Osteoblast (primary cell): ENCODE results near the gene SLC17A4. TPM values are rescaled to one million over a fixed set of nuclear protein-coding genes. Genes with fewer than 3 reads are reported as not detected.
A peak's percentile ranks its signal among the peaks of the same experiment; 100 is the strongest.

Source experiments
- DNase-seq: peaks from one replicate; pipeline ENCODE4 v3.0.0; 2011; ENCODE audit warnings: low spot score, mixed read lengths; ENCODE audit not compliant: insufficient read length; ENCODE audit errors: missing footprints
- H2AFZ ChIP-seq: 2 replicates; pipeline ENCODE4 v1.6.0; 2011; ENCODE audit warnings: mild to moderate bottlenecking, low read length
- H3K27ac ChIP-seq: 2 replicates; pipeline ENCODE4 v1.5.1; 2011; ENCODE audit warnings: mild to moderate bottlenecking, low read depth, low read length, moderate library complexity
- H3K27me3 ChIP-seq: 2 replicates; pipeline ENCODE4 v1.6.0; 2012; ENCODE audit warnings: mild to moderate bottlenecking, control low read depth, inconsistent platforms, low read length, moderate library complexity; ENCODE audit not compliant: insufficient read depth
- H3K36me3 ChIP-seq: 2 replicates; pipeline ENCODE4 v1.5.1; 2011; ENCODE audit warnings: mild to moderate bottlenecking, low read length, control low read depth, moderate library complexity; ENCODE audit not compliant: insufficient read depth
- H3K4me1 ChIP-seq: 2 replicates; pipeline ENCODE4 v1.5.1; 2011; ENCODE audit warnings: mild to moderate bottlenecking, low read length, control low read depth, moderate library complexity; ENCODE audit not compliant: insufficient read depth
- H3K4me2 ChIP-seq: 2 replicates; pipeline ENCODE4 v1.6.0; 2011; ENCODE audit warnings: mild to moderate bottlenecking, low read length; ENCODE audit not compliant: insufficient read depth
- H3K4me3 ChIP-seq: fragments of 200-600 bp; sonication (generic); 3 replicates; pipeline ENCODE4 v1.5.1; 2012; ENCODE audit warnings: mild to moderate bottlenecking, low read length, inconsistent platforms; ENCODE audit not compliant: insufficient read depth
- H3K79me2 ChIP-seq: 2 replicates; pipeline ENCODE4 v1.6.0; 2012; ENCODE audit warnings: mild to moderate bottlenecking, low read length, control low read depth, inconsistent platforms; ENCODE audit not compliant: insufficient read depth
- H3K9me3 ChIP-seq: 2 replicates; pipeline ENCODE4 v1.5.1; 2011; ENCODE audit warnings: low read depth, low read length, control low read depth
- H4K20me1 ChIP-seq: 2 replicates; pipeline ENCODE4 v1.6.0; 2012; ENCODE audit warnings: mild to moderate bottlenecking, low read length, control low read depth; ENCODE audit not compliant: insufficient read depth
- total RNA-seq: library from RNA; depleted of rRNA; stranded (reverse); fragments of >200 nt; gene quantifications from 2 replicates; pipeline ENCODE4 v1.2.3, GENCODE V29; 2012
- TF ChIP-seq, protein P1 (sequence below): IDR thresholded peaks from 2 replicates; pipeline ENCODE4 v1.5.1; 2011; ENCODE audit warnings: mild to moderate bottlenecking, low read depth, low read length, moderate library complexity; ENCODE audit errors: extremely low read depth

The SLC17A4 gene
- total RNA-seq, 1 donor = not detected

DNA sequence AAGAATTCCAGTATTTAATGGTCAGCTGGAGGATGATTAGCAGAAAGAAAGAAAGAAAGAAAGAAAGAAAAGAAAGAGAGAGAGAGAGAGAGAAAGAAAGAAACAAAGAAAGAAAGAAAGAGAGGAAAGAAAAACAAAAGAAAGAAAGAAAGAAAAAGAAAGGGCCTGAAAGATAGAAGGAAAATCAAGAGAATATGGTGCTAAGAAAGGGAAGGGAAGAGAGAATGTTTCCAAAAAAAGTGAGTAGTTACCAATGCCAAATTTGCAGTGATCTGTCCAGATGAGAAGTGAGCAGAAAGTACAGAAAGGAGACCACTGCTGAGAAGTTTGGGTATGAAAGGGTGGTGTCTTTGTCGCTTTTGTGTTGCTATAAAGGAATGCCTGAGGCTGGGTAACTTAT is 26.6 kb downstream of the SLC17A4 start:
- Histone ChIP-seq H3K4me1 (no peaks in the 10 kb centered on the region), H3K27me3 (peaks cover 2% of the 10 kb centered on the region), H3K27ac (no peak overlapping the region), H4K20me1 (no peaks in the 10 kb centered on the region), H3K9me3 (no peaks in the 10 kb centered on the region), H3K36me3 (no peaks in the 10 kb centered on the region), H2AFZ (no peak overlapping the region), H3K4me3 (no peak overlapping the region), H3K79me2 (no peaks in the 10 kb centered on the region), H3K4me2 (no peak overlapping the region)
- DNase-seq = no peak
- TF ChIP-seq, protein P1, sequence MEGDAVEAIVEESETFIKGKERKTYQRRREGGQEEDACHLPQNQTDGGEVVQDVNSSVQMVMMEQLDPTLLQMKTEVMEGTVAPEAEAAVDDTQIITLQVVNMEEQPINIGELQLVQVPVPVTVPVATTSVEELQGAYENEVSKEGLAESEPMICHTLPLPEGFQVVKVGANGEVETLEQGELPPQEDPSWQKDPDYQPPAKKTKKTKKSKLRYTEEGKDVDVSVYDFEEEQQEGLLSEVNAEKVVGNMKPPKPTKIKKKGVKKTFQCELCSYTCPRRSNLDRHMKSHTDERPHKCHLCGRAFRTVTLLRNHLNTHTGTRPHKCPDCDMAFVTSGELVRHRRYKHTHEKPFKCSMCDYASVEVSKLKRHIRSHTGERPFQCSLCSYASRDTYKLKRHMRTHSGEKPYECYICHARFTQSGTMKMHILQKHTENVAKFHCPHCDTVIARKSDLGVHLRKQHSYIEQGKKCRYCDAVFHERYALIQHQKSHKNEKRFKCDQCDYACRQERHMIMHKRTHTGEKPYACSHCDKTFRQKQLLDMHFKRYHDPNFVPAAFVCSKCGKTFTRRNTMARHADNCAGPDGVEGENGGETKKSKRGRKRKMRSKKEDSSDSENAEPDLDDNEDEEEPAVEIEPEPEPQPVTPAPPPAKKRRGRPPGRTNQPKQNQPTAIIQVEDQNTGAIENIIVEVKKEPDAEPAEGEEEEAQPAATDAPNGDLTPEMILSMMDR = no peak

DNA sequence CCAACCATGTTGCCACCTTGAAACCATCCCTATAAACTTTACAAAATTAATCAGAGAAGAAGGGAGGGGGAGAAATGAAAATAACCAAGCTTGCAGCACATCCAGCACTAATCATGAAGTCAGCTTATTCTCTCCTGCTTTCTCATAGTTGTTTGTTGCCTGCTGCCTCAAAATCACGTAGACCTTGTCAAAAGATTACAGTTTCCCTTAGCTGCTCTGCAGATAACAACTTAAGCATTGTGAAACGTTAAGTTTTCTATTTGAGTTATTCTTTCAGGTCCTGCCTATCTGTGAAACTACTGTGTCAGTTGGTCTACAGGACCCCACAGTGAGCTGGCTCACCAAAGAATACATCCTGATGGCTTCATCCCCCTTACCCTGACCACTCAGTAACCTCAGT is 32.9 kb downstream of the SLC17A4 start:
- H3K79me2 ChIP-seq = no peaks in the 10 kb centered on the region
- DNase-seq = no peak
- no peaks in the 10 kb centered on the region for H4K20me1 ChIP-seq
- H3K27ac ChIP-seq = no peak overlapping the region
- TF ChIP-seq, protein P1 = no peak
- no peaks in the 10 kb centered on the region for H3K9me3 ChIP-seq
- H3K27me3 ChIP-seq = no peaks in the 10 kb centered on the region
- H3K4me2 ChIP-seq = no peak overlapping the region
- H3K36me3 ChIP-seq = no peaks in the 10 kb centered on the region
- H3K4me1 ChIP-seq = no peaks in the 10 kb centered on the region
- H2AFZ ChIP-seq = no peak overlapping the region
- no peak overlapping the region for H3K4me3 ChIP-seq

DNA sequence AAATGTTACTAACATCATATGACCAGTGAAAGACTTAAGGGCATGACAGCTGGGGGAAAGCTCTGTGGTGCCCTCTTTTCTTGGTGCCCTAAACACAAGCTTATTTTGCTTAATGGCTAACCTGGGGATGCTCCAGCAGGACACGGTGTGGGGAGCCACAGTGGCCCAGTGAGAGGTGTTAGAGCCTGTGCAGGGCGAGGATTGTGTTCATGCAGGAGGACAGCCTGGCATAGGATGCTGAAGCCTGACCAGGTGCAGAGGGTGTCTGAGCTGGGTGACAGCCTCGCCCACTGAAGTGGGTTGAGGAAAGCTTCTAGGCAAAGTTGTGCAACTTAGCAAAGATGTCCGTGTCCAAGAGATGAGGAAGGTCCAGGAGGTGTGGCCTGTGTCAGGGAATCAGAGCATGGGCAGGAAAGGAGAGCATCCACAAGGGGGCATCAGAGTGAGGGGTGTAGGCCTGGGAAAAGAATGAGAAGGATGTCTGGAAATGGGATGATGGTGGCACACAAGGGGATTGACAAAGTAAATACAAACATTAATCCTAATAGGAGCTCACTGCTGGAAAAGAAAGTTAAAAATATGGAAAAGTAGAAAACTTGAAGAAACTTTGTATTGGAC is 33.9 kb downstream of the SLC17A4 start:
- H3K27ac ChIP-seq = no peak overlapping the region
- H3K4me3 ChIP-seq = no peak overlapping the region
- TF ChIP-seq, protein P1 = peak; percentile 73

DNA sequence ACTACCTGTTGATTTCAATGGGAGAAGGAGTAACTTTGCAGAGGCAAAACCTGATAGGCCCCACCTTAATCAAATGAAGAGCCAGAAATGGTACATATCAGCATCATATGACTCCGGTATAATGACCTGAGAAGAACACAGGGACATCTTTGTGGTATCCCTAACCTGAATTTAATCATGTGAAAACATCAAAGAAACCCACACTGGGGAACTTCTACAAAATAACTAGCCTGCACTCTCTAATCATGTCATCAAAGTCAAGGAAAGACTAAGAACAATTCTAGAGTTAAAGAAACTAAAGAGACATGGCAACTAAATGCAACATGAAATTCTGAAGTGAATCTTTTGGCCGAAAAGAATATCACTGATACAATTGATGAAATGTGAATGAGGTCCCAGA is 34.9 kb downstream of the SLC17A4 start:
- Histone ChIP-seq H3K4me3 (no peak overlapping the region), H3K4me1 (no peaks in the 10 kb centered on the region), H4K20me1 (no peaks in the 10 kb centered on the region), H3K9me3 (no peaks in the 10 kb centered on the region), H3K27ac (no peak overlapping the region), H3K4me2 (no peak overlapping the region), H3K79me2 (no peaks in the 10 kb centered on the region), H2AFZ (no peak overlapping the region), H3K36me3 (no peaks in the 10 kb centered on the region), H3K27me3 (no peaks in the 10 kb centered on the region)
- no peak for DNase-seq
- TF ChIP-seq, protein P1 = no peak

More for the DNA sequence above, 33.9 kb downstream of the SLC17A4 start:
- H3K9me3 ChIP-seq = no peaks in the 10 kb centered on the region
- H3K4me1 ChIP-seq = no peaks in the 10 kb centered on the region
- no peaks in the 10 kb centered on the region for H4K20me1 ChIP-seq
- H2AFZ ChIP-seq = no peak overlapping the region
- H3K4me2 ChIP-seq = no peak overlapping the region
- H3K36me3 ChIP-seq = no peaks in the 10 kb centered on the region
- H3K79me2 ChIP-seq = no peaks in the 10 kb centered on the region
- H3K27me3 ChIP-seq = no peaks in the 10 kb centered on the region
- DNase-seq = peak; percentile 69
